MM.1S (cell line): ENCODE measurements around the gene TMEFF2.

Experiments used
- CTCF ChIP-seq: fragments of 300-600 bp; sonication (generic); IDR thresholded peaks from 2 replicates; pipeline ENCODE4 v1.5.1; 2016; ENCODE audit warnings: antibody characterized with exemption, low read length, mixed read lengths
- EZH2 ChIP-seq: fragments of 300-600 bp; sonication (generic); optimal IDR thresholded peaks from 2 replicates; pipeline ENCODE3; 2017; ENCODE audit warnings: low read depth, mild to moderate bottlenecking, antibody characterized with exemption, low read length, mixed read lengths

DNA sequence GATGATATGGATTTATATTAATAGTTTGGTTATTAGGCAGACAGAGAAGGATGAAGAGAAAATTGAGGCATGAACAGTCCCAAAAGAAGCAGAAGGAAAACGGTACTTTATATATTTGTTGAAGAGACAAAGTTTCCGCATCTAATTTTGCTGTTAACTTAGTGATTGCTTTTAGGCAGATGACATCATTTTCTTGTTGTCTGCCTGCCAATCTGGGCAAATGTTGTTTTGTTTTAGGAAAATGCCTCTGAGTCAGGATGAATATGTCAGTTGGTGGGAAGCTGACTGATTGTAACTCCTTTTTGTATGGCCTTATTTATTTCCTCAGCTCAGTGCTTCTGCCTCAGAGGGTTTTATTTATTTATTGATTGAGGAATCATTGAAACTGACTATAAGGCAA lies 295.3 kb downstream of the TMEFF2 start:
- TF ChIP-seq CTCF: no peak
- TF ChIP-seq EZH2: no peak
